ENCODE results near the gene PIK3CB.
"Not testable (repeated sequence)": the region's sequence is repeated elsewhere in the genome, so short reads cannot be mapped to it uniquely, and the experiment has no call there.

PIK3CB gene

GRCh38 chr3:138726946-138727730 is 107.6 kb downstream of the PIK3CB start:
- no peak overlapping the region for H3K4me3 ChIP-seq (ENCODE audit: insufficient read depth, low read length, poor library complexity, severe bottlenecking)
- H3K9me3 ChIP-seq (ENCODE audit: insufficient read depth, low read length) = no peaks in the 10 kb centered on the region
- H3K79me2 ChIP-seq (ENCODE audit: insufficient read depth, low read length) = no peaks in the 10 kb centered on the region
- no peak overlapping the region for H3K4me2 ChIP-seq (ENCODE audit: low read depth, low read length, poor library complexity, severe bottlenecking)
- H3F3A ChIP-seq (ENCODE audit: insufficient read depth) = no peaks in the 10 kb centered on the region
- H4K20me1 ChIP-seq (ENCODE audit: low read depth, low read length) = no peaks in the 10 kb centered on the region
- no peaks in the 10 kb centered on the region for H3K27me3 ChIP-seq (ENCODE audit: low read length)
- H3K27ac ChIP-seq (ENCODE audit: low read depth, low read length) = no peak overlapping the region
- no peak overlapping the region for H3K9ac ChIP-seq (ENCODE audit: low read length)
- no peaks in the 10 kb centered on the region for H3K36me3 ChIP-seq (ENCODE audit: low read length)
- no peaks in the 10 kb centered on the region for H3K9me2 ChIP-seq (replicated peaks; ENCODE audit: insufficient read depth, low read length)
- TF ChIP-seq EZH2phosphoT487 (conservative IDR thresholded peaks at IDR 0.05; ENCODE audit: low read length) = no peak
- no peak for TF ChIP-seq CTCF (IDR thresholded peaks at IDR 0.05; ENCODE audit: insufficient read depth, low read length, poor library complexity, severe bottlenecking)
- no peak overlapping the region for H2AFZ ChIP-seq (ENCODE audit: low read depth, low read length, severe bottlenecking)

GRCh38 chr3:138726042-138726441 is 108.7 kb downstream of the PIK3CB start:
- H3K79me2 ChIP-seq (ENCODE audit: insufficient read depth, low read length); H3K9ac ChIP-seq (ENCODE audit: low read length); H3F3A ChIP-seq (ENCODE audit: insufficient read depth); H3K27ac ChIP-seq (ENCODE audit: low read depth, low read length); H3K4me3 ChIP-seq (ENCODE audit: insufficient read depth, low read length, poor library complexity, severe bottlenecking); H3K4me2 ChIP-seq (ENCODE audit: low read depth, low read length, poor library complexity, severe bottlenecking); H4K20me1 ChIP-seq (ENCODE audit: low read depth, low read length); H3K9me2 ChIP-seq (replicated peaks; ENCODE audit: insufficient read depth, low read length); H2AFZ ChIP-seq (ENCODE audit: low read depth, low read length, severe bottlenecking); H3K9me3 ChIP-seq (ENCODE audit: insufficient read depth, low read length); H3K27me3 ChIP-seq (ENCODE audit: low read length); H3K36me3 ChIP-seq (ENCODE audit: low read length): not testable (repeated sequence)

GRCh38 chr3:138725116-138725515 is 109.6 kb downstream of the PIK3CB start:
- Histone ChIP-seq H3F3A (ENCODE audit: insufficient read depth) (no peaks in the 10 kb centered on the region), H4K20me1 (ENCODE audit: low read depth, low read length) (no peaks in the 10 kb centered on the region), H2AFZ (ENCODE audit: low read depth, low read length, severe bottlenecking) (no peak overlapping the region), H3K27me3 (ENCODE audit: low read length) (no peaks in the 10 kb centered on the region), H3K9me3 (ENCODE audit: insufficient read depth, low read length) (no peaks in the 10 kb centered on the region), H3K27ac (ENCODE audit: low read depth, low read length) (no peak overlapping the region), H3K9me2 (replicated peaks; ENCODE audit: insufficient read depth, low read length) (no peaks in the 10 kb centered on the region), H3K9ac (ENCODE audit: low read length) (no peak overlapping the region), H3K36me3 (ENCODE audit: low read length) (no peaks in the 10 kb centered on the region), H3K4me2 (ENCODE audit: low read depth, low read length, poor library complexity, severe bottlenecking) (no peak overlapping the region), H3K79me2 (ENCODE audit: insufficient read depth, low read length) (no peaks in the 10 kb centered on the region), H3K4me3 (ENCODE audit: insufficient read depth, low read length, poor library complexity, severe bottlenecking) (no peak overlapping the region)
- TF ChIP-seq CTCF (IDR thresholded peaks at IDR 0.05; ENCODE audit: insufficient read depth, low read length, poor library complexity, severe bottlenecking) (no peak), EZH2phosphoT487 (conservative IDR thresholded peaks at IDR 0.05; ENCODE audit: low read length) (no peak)

- Histone ChIP-seq H3K27ac (ENCODE audit: low read depth, low read length) (no peak overlapping the region), H3K9ac (ENCODE audit: low read length) (no peak overlapping the region), H3K27me3 (ENCODE audit: low read length) (no peaks in the 10 kb centered on the region), H3K79me2 (ENCODE audit: insufficient read depth, low read length) (no peaks in the 10 kb centered on the region), H3K9me3 (ENCODE audit: insufficient read depth, low read length) (no peaks in the 10 kb centered on the region), H4K20me1 (ENCODE audit: low read depth, low read length) (no peaks in the 10 kb centered on the region), H3K9me2 (replicated peaks; ENCODE audit: insufficient read depth, low read length) (no peaks in the 10 kb centered on the region), H3F3A (ENCODE audit: insufficient read depth) (no peaks in the 10 kb centered on the region), H3K36me3 (ENCODE audit: low read length) (no peaks in the 10 kb centered on the region), H3K4me2 (ENCODE audit: low read depth, low read length, poor library complexity, severe bottlenecking) (no peak overlapping the region), H3K4me3 (ENCODE audit: insufficient read depth, low read length, poor library complexity, severe bottlenecking) (no peak overlapping the region), H2AFZ (ENCODE audit: low read depth, low read length, severe bottlenecking) (no peak overlapping the region)
- TF ChIP-seq EZH2phosphoT487 (conservative IDR thresholded peaks at IDR 0.05; ENCODE audit: low read length) (no peak), CTCF (IDR thresholded peaks at IDR 0.05; ENCODE audit: insufficient read depth, low read length, poor library complexity, severe bottlenecking) (no peak)
Observed at GRCh38 chr3:138724443-138724842, 110.3 kb downstream of the PIK3CB start.
